ENCODE measurements around the gene TRIO. TPM values are rescaled to one million over a fixed set of nuclear protein-coding genes. Genes with fewer than 3 reads are reported as not detected.
A peak's percentile ranks its signal among the peaks of the same experiment; 100 is the strongest.

Gene TRIO
- total RNA-seq, 1 donor, result 211 TPM

DNA sequence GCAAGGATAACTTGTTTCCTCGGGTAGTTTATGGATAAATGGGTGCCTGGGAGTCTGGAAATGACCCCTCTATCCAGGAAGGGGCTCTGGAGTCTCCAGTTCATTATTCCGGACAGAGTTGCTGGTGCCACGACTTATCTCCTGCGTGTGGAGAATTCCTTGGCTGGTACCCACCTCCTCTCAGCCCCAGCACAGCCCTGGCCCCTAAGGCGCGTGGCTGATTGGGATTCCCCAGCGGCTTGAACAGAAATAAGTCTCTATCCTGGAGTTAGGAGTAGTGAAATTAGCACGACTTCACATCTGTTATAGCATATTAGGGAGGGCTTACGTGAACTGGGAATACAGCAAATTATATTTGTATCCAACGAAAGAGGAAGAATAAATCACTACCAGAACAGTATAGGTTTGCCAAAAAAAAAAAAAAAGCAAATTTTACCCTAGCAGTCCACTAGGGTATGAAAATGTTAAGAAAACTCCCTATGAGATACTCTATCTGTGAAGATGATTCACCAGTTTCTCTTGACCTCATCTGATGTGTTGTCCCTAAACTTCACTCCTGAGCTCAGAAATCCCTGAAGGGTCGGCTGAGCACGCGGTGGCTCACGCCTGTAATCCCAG is 265.9 kb downstream of the TRIO start:
- H3K4me3 ChIP-seq (ENCODE audit: low read depth, low read length), result no peak overlapping the region
- DNase-seq (ENCODE audit: low read depth), result peak; percentile 75
- TF ChIP-seq CTCF (IDR thresholded peaks at IDR 0.05; ENCODE audit: insufficient read depth, low read length), result peak; percentile 31

- no peak for DNase-seq (ENCODE audit: low read depth)
- TF ChIP-seq CTCF (IDR thresholded peaks at IDR 0.05; ENCODE audit: insufficient read depth, low read length), result no peak
- peak overlapping the region; percentile 15 for H3K4me3 ChIP-seq (ENCODE audit: low read depth, low read length)
These were observed 266.9 kb downstream of the TRIO start for GRCh38 chr5:14410068-14410393.

- no peak overlapping the region for H3K4me3 ChIP-seq (ENCODE audit: low read depth, low read length)
- TF ChIP-seq CTCF (IDR thresholded peaks at IDR 0.05; ENCODE audit: insufficient read depth, low read length), result no peak
- DNase-seq (ENCODE audit: low read depth), result peak; percentile 91
These were observed 267.5 kb downstream of the TRIO start for GRCh38 chr5:14410394-14411201.

DNA sequence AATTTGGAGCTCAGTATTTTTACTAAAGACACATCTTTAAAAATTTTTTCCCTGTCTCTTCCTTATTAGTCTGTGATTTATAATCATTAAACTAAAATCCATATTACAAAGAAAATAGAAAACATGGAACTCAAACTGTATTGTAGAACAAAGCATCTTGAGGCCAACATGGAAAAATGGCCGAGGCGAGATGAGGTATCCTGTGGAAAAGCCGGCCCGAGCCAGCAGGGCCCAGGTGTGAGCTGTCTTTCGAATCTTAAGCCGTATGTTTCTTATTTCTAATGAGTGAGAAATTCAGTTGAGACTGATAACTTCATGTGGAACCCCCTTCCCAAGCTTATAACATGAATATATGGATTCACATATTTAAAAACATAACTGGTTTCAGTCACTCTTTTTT is 268.1 kb downstream of the TRIO start:
- no peak for DNase-seq (ENCODE audit: low read depth)
- no peak overlapping the region for H3K4me3 ChIP-seq (ENCODE audit: low read depth, low read length)
- TF ChIP-seq CTCF (IDR thresholded peaks at IDR 0.05; ENCODE audit: insufficient read depth, low read length), result no peak

DNA sequence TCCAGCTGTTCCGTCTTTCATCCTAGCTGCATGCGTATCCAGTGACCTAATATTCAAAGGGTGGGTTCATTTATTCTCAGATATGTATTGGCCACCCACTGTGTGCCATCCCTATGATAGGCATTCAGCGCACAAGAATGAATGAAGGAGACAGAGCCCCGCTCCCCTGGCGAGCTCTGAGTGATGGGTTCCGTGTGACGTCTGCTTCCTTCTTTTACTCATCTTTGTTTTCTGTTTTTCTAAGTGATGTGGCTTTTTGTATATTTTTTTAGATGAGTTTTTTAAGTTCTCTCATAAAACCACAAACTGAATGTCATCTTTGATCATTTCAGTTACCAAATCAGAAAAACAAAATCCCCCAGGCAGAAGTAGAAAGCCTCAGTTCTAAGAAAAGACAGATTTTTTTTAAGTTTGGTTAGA is 270.2 kb downstream of the TRIO start:
- H3K4me3 ChIP-seq (ENCODE audit: low read depth, low read length), result no peak overlapping the region
- TF ChIP-seq CTCF (IDR thresholded peaks at IDR 0.05; ENCODE audit: insufficient read depth, low read length), result no peak
- no peak for DNase-seq (ENCODE audit: low read depth)

- TF ChIP-seq CTCF (IDR thresholded peaks at IDR 0.05; ENCODE audit: insufficient read depth, low read length), result no peak
- DNase-seq (ENCODE audit: low read depth), result no peak
- H3K4me3 ChIP-seq (ENCODE audit: low read depth, low read length), result no peak overlapping the region
These were observed 270.9 kb downstream of the TRIO start for GRCh38 chr5:14414007-14414406.
